GM18909 (cell line): ENCODE results near the gene MCOLN1.
"Not testable (repeated sequence)": the region's sequence is repeated elsewhere in the genome, so short reads cannot be mapped to it uniquely, and the experiment has no call there.

Source experiments
- ATAC-seq: cut with Tn5 transposase; IDR thresholded peaks from one replicate; pipeline ENCODE4 v1.9.1; 2021; ENCODE audit warnings: mild to moderate bottlenecking; ENCODE audit not compliant: unreplicated experiment, poor library complexity

MCOLN1 gene

DNA sequence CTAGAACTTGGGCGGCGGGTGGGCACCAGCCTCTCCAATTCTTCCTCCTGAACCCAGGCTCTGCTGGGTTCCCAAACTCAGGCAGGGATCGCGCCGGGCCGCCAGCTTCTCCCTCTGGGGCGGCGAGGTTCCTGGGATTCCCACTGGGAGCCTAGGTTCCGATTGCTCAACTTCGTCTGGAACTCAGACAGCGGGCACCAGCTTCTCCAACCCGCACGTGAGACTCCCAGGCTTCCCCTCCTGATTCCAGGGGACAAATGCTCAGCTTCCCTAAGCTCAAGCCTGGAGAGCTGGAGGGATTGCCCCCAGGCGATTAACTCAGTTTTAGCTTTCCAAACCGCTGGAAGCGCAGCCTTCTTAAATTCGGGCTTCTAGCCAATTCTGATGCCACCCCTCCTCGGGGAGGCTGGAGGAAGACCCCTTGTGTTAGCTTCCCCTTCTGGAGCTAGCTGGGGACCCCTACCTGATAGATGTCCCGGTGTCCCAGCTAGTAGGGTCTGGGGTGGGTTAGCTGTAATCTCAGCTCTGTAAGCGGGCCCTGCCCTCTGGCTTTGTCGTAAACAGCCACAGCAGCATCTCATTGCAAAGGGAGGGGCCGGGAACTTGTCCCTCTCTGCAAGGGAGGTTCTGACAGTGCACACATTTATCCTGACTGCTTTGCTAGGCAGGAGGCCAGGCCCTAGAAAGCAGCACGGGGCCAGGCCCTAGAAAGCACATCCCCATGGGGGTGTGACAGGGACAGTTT lies 671 bp downstream of the MCOLN1 start:
- peak; percentile 3 for ATAC-seq

DNA sequence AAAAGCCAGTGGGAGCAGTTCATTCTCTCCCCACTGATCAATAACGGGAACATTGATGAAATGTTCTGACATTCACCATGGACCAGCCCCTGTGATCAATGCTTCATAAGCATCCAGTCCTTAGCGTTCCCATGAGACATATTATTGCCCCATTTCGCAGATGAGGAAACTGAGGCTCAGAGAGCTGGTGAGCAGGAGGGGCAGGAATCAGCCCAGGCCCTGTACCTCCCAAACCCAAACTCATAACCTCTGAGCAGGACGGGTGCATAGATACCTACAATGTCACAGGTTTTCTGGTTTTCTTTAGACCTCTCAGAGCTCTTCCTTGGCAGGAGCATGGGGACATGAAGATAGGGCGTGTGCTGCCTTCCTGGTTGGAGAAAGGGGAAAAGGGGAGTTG lies 2.1 kb downstream of the MCOLN1 start:
- no peak for ATAC-seq

DNA sequence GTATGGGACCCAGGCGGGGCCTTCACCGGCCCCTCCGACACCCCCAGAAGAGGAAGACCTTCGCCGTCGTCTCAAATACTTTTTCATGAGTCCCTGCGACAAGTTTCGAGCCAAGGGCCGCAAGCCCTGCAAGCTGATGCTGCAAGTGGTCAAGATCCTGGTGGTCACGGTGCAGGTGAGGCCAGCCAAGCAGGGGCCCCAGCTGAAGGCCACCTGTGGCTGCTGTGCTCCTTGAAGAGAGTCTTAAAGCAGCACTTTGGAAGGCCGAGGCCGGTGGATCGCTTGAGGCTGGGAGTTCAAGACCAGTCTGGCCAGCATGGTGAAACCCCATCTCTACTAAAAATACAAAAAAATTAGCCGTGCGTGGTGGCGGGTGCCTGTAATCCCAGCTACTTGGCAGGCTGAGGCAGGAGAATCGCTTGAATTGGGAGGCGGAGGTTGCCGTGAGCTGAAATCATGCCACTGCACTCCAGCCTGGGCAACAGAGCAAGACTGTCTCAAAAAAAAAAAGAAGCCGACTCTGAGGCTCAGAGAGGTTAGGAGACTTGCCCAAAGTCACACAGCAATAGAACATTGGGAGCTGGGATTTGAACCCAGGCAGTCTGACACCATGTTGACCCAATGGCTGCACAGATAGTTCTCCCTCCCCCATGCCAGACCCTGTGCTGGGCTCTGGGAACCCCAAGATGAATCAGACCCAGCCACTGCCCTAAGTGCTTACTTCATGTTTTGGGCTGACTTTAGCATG lies 2.7 kb downstream of the MCOLN1 start:
- ATAC-seq, result no peak

DNA sequence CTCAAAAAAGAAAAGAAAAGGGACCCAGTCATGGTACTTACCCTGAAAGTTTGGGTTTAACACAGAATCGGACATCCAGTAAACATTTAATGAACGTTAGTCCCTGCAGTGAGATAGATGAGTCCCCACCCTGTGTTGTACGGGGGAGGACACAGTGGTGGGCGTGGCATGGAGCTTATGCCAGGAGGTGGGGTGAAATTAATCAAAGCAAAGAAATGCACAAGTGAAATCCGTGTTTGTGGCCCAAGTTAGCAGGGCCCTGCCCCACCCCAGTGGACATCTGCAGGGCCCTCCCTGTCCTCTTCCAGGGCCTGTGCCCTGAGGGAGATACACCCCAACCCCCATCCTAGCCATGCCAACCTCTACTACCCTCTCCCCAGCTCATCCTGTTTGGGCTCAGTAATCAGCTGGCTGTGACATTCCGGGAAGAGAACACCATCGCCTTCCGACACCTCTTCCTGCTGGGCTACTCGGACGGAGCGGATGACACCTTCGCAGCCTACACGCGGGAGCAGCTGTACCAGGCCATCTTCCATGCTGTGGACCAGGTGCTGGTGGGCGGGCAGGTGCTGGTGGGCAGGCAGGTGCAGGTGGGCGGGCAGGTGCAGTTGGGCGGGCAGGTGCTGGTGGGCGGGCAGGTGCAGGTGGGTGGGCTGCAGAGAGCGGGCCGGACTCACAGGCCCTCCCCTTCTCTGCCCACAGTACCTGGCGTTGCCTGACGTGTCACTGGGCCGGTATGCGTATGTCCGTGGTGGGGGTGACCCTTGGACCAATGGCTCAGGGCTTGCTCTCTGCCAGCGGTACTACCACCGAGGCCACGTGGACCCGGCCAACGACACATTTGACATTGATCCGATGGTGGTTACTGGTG lies 3.9 kb downstream of the MCOLN1 start:
- no peak for ATAC-seq

DNA sequence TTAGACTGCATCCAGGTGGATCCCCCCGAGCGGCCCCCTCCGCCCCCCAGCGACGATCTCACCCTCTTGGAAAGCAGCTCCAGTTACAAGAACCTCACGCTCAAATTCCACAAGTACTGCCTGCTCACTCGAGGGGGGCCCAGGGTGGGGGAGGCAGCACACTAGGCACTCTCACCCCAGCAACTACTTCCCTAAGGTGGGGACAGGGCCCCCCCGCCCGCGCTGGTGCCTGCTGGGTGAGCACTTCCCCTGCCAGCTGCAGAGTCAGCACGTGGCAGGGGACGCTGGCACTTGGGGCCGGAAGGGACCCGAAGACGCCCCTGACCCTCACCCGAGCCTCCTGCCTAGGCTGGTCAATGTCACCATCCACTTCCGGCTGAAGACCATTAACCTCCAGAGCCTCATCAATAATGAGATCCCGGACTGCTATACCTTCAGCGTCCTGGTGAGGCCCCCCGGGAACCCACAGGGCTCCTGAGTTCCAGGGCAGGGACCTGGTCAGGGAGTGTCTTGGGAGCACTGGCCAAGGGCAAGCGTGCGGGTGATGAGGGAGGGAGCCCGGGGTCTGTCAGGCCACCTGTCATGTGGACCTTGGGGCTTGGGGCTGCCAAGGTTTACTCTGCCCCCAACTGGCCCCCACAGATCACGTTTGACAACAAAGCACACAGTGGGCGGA lies 5.2 kb downstream of the MCOLN1 start:
- ATAC-seq, result no peak

DNA sequence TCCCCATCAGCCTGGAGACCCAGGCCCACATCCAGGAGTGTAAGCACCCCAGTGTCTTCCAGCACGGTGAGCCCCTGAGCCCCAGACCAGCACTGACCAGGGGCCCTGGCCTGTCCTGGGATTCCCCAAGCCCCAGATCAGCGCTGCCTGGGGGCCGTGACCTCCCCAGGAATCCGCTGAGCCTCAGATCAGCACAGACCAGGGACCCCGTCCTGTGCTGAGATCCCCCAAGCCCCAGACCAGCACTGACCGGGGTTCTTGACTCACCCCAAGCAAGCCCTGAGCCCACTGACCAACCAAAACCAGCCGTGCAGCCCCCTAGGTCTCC lies 5.7 kb downstream of the MCOLN1 start:
- no peak for ATAC-seq

DNA sequence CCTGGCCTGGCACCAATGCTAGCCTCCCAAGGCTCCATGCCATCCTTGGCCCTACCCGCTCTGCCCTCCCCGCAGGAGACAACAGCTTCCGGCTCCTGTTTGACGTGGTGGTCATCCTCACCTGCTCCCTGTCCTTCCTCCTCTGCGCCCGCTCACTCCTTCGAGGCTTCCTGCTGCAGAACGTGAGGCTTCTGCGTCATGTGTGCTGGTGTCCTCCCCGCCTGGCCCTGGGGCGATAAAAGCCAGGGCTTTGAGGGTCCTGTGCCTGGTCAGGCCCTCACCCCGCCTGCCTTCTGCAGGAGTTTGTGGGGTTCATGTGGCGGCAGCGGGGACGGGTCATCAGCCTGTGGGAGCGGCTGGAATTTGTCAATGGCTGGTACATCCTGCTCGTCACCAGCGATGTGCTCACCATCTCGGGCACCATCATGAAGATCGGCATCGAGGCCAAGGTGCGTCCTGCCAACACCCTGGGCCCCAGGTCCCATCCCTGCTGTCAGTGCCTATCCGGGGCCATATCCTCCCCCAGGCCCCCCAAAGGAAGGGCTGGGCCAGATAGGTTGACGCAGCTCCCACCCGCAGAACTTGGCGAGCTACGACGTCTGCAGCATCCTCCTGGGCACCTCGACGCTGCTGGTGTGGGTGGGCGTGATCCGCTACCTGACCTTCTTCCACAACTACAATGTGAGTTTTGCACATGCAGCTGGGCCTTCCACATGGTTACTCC lies 6.3 kb downstream of the MCOLN1 start:
- no peak for ATAC-seq

DNA sequence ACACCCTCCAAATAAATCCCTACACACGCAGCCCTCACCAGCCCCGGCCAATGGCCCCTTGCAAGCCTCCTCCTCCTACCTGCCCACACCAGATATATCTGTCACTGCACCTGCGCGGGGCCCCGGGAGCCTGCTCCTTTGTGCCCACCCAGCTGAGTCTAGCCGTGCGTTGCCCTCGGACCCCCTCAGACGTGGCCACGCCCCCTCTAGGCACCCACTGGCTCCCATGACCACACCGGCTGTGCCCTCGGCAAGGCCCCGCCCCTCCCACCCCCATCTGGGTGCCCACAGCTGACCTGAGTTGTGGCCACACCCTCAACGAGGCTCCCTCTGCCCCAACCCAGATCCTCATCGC lies 6.8 kb downstream of the MCOLN1 start:
- no peak for ATAC-seq

DNA sequence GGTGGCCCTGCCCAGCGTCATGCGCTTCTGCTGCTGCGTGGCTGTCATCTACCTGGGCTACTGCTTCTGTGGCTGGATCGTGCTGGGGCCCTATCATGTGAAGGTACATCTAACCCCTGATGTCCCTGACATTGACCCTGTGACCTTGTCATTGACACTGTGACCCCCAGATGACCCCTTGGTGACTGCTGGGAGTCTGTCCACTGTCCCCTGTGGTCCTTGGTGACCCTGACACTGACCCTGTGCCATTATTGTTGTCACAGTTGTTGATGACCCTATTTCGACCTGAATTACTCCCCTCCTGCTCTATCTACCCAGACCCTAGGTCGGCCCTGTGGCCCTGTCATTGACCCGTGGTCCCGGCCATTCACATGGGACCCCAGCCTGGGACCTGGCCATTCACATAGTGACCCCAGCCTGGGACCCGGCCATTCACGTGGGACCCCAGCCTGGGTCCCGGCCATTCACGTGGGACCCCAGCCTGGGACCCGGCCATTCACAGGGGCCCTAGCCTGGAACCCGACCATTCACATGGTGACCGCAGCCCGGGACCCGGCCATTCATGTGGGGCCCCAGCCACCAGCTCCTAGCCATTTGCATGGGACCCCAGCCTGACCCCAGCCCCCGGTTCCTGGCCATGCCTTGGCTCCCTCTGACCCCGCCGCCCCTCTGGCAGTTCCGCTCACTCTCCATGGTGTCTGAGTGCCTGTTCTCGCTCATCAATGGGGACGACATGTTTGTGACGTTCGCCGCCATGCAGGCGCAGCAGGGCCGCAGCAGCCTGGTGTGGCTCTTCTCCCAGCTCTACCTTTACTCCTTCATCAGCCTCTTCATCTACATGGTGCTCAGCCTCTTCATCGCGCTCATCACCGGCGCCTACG lies 7.4 kb downstream of the MCOLN1 start:
- no peak for ATAC-seq

DNA sequence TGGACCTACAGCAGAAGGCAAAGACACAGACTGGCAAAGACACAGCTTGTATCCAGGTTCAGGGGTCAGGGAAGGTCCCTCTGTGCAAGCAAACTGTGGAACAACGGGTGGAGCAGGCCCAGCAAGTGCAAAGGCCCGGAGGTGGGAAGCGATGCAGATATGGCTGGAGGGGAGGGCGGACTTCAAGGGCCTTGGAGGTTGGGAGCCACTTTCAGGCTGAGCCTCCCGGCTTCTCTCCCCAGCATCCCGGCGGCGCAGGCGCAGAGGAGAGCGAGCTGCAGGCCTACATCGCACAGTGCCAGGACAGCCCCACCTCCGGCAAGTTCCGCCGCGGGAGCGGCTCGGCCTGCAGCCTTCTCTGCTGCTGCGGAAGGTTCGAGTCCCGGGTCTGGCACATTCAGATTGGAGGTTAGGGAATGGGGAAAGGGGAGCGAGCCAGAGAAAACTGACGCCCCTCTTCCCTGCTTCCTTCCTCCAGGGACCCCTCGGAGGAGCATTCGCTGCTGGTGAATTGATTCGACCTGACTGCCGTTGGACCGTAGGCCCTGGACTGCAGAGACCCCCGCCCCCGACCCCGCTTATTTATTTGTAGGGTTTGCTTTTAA lies 11.0 kb downstream of the MCOLN1 start:
- ATAC-seq, result no peak

DNA sequence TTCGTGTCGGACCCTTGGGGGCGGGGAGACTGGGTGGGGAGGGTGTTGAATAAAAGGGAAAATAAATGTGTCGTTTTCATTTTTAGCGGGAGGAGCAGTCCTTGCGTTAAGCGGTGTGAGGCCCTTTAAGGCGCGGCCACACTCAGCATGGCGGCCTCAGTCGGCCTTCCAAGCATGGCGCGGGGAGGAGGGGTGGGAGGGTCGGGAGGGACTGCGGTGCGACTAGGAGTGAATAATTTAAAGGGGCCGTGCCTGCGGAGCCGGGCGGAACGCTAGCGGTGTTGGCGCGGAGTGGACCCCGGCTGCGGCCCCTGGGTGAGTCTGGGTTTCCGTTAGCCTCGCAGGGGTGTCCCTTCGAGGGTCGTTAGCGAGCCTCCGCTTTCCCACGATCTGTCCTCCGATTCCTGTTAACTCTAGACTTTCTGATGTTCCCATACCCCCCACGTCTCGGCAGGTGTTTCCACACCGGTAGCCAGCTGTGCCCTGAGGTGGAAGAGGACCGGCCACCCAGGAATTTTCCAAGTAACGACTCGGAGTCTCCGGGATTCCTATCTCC lies 11.6 kb downstream of the MCOLN1 start:
- no peak for ATAC-seq

DNA sequence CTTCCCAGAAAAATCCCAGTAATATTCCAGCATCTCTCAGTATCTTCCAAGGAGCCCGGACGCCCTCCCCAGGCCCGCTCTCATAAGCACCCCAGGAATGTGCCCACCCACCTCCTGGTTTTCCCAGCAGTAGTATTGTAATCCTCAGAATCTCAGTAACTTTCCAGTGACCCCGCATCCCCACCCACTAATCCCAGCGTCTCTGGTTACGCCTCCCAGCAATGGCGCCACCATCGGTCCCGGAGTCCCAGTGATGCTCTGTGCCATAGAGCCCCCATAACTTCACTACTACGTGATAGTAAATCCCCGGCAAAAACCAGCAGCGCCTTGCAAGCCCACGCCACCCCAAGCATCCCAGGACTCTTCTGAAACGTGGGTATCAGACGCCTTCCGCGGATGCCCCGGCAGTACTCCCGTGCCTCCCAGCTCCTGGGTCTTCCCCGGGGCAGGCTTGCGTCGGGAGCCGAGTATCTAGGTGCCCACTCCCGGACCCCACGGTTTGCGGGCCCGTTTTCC lies 12.2 kb downstream of the MCOLN1 start:
- peak; percentile 5 for ATAC-seq

DNA sequence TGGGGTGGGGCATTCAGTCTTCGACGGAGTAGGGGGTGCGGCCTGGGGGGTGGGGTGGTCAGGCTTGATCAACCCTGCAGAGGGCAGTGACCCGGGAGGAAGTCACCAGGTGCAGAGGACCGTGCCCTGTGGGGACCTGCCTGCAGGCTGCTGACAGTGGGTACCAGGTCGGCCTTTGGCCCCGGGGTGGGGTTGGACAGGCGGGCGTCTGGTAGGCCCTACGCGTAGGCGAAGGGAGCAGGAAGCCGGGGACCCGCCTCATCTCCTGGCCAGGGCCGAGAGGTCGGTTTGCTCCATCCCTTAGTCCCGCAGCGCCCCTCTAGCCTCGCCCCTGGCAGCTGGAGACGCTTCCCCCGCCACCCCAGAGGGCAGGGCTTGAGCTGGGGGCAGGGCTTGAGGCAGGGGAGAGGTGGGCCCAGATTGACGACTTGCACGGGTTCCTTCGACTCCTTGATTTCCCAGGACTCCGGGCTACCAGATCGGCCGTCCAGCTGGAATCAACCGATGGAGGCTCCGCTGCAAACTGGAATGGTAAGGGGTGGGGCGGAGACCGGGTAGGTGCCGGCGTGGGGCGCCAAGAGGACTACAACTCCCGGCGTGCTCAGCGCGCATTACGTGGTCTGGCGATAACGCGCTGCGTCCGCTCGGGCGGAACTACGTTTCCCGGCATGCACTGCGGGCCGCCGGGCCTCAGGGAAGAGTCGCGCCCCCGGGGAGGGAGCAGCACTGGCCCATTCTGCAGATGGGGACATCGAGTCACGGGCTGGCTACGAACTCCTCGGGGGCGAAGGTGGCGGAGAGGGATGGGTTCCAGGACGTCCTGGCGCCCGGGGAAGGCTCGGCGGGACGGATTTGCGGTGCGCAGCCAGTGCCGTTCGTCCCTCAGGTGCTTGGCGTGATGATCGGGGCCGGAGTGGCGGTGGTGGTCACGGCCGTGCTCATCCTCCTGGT lies 12.9 kb downstream of the MCOLN1 start, which contains the start of gene PNPLA6:
TSS of gene PNPLA6 (plus strand) at position 671 of the 951 bp plus-strand sequence. CDS start at position 743, 72 bp downstream.
- ATAC-seq, result peak; percentile 78

DNA sequence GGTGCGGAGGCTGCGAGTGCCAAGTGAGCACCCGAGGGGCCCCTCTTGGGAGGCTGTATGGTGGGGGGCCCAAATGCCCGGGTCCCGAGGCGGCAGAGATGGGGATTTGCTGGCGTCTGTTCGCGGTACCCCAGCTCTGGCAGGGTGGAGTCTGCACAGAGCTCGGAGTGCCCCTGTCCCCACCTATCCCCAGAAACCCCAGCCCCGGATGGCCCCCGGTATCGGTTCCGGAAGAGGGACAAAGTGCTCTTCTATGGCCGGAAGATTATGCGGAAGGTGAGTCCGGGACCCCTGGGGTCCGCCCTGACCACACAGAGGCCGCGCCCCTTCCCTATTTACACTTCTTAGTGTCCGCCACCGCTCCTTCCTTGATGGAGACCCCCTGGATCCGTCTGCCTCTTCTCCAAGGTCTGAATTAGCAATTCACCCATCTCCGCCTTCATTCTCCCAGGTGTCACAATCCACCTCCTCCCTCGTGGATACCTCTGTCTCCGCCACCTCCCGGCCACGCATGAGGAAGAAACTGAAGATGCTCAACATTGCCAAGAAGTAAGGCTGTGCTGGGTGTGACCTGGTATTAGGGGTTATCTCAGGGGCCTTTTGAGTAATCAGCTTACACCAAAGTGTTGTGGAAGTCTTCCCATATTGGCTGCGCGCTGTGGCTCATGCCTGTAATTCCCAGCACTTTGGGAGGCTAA lies 13.7 kb downstream of the MCOLN1 start:
- ATAC-seq, result no peak

DNA sequence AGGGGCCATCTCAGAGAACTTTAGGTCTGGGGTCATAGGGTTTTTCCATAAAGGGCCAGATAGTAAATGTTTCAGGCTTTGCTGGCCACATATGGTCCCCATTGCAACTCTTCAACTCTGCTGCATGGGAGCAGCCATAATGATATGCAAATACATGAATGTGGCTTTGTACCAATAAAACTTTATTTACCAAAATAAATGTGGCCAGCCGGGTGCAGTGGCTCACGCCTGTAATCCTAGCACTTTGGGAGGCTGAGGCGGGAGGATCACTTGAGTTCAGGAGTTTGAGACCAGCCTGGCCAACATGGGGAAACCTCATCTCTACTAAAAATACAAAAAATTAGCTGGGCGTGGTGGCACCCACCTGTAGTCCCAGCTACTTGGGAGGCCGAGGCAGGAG lies 16.6 kb downstream of the MCOLN1 start:
- ATAC-seq, result not testable (repeated sequence)

DNA sequence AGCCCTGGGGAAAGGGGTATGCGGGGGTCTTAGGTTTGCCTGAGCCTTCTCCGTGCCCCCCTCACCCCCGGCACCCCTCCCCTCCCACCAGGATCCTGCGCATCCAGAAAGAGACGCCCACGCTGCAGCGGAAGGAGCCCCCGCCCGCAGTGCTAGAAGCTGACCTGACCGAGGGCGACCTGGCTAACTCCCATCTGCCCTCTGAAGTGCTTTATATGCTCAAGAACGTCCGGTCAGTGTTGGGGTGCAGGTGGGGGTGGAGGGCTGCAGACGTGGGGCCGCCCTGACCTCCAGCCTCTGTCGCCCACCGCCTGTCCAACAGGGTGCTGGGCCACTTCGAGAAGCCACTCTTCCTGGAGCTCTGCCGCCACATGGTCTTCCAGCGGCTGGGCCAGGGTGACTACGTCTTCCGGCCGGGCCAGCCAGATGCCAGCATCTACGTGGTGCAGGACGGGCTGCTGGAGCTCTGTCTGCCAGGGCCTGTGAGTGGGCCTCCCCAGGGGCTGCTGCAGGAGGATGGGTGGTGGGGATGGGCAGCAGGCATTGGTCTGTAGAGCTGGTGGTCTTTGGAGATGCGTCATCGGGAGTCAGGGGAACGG lies 17.5 kb downstream of the MCOLN1 start:
- ATAC-seq, result no peak
